DOHH2 (cell line): ENCODE data around the gene PGAP2.

ENCODE experiments used
- CTCF ChIP-seq: fragments of 200-600 bp; sonication (generic); IDR thresholded peaks from one replicate; pipeline ENCODE4 v1.5.1; 2014; ENCODE audit warnings: antibody characterized with exemption, mild to moderate bottlenecking, low read depth, low read length; ENCODE audit not compliant: poor library complexity, severe bottlenecking
- EZH2phosphoT487 ChIP-seq: fragments of 200-600 bp; sonication (generic); IDR thresholded peaks from 2 replicates; pipeline ENCODE4 v1.6.1; 2017; ENCODE audit warnings: borderline replicate concordance, mild to moderate bottlenecking, antibody characterized with exemption, low read length, moderate library complexity, mixed read lengths

- TF ChIP-seq CTCF (no peak), EZH2phosphoT487 (no peak)
These were observed 4.4 kb upstream of the PGAP2 start for GRCh38 chr11:3803726-3804495.
